H1 (cell line): Measurements from ENCODE around the gene IL3. TPM values are rescaled to one million over a fixed set of nuclear protein-coding genes. Genes with fewer than 3 reads are reported as not detected.

Experiments used
- BCL11A ChIP-seq, 2 experiments: IDR thresholded peaks; one replicate each; pipeline ENCODE4 v1.6.1; 2011; ENCODE audit warnings: low read depth in 2 of 2, low read length in 2 of 2, mild to moderate bottlenecking in 2 of 2
- CREB1 ChIP-seq: IDR thresholded peaks from 2 replicates; pipeline ENCODE4 v1.6.1; 2012; ENCODE audit warnings: inconsistent platforms
- GTF2F1 ChIP-seq: IDR thresholded peaks from 2 replicates; pipeline ENCODE4 v1.6.1; 2012; ENCODE audit warnings: low read depth, low read length, improper control_type of control experiment, borderline replicate concordance
- KDM1A ChIP-seq: fragments of 200-600, 300-600 bp; sonication (generic); IDR thresholded peaks from 2 replicates; pipeline ENCODE4 v1.7.1; 2016; ENCODE audit warnings: mild to moderate bottlenecking, low read length, borderline replicate concordance
- NRF1 ChIP-seq: IDR thresholded peaks from 2 replicates; pipeline ENCODE4 v1.6.1; 2011; ENCODE audit warnings: mild to moderate bottlenecking, low read depth, low read length, improper control_type of control experiment
- RBBP5 ChIP-seq: IDR thresholded peaks from 2 replicates; pipeline ENCODE4 v1.7.1; 2012; ENCODE audit warnings: low read depth, mild to moderate bottlenecking, inconsistent platforms, low read length, moderate library complexity, borderline replicate concordance
- polyA plus RNA-seq, 7 experiments: library from polyadenylated mRNA; depleted of rRNA in 3 of 7; stranded (reverse) in 5 of 7; unstranded in 2 of 7; fragments of >200 nt in 5 of 7; fragments of 200-250 nt in 2 of 7; gene quantifications; 1 replicate in 5 of 7; 2 replicates in 1 of 7; 4 replicates in 1 of 7; pipeline versions ENCODE4 v1.2.1 to v1.2.3, GENCODE V29; 2011 to 2013; ENCODE audit warnings: missing spikeins in 2 of 7, mixed read lengths in 2 of 7
- total RNA-seq: library from RNA; stranded (reverse); fragmentation: NEBNext Ultra II Directional; extraction: Animal tissue kit (Norgen Biotek cat#: 25700); gene quantifications from 2 replicates; pipeline ENCODE4 v1.2.1, GENCODE V29; 2021
- TF ChIP-seq, protein P1 (sequence below): fragments of 300-600 bp; sonication (generic); IDR thresholded peaks from 2 replicates; pipeline ENCODE4 v1.7.1; 2012; ENCODE audit warnings: low read length, moderate library complexity, mild to moderate bottlenecking, inconsistent platforms; ENCODE audit not compliant: insufficient replicate concordance
- TF ChIP-seq, protein P2 (sequence below): IDR thresholded peaks from 2 replicates; pipeline ENCODE4 v1.6.1; 2012; ENCODE audit warnings: inconsistent platforms

The IL3 gene
- total and polyA plus RNA-seq, 2 of the 8 experiments (the other 6 are each of a cell fraction or from before 2014, with no cell fraction given): not detected

DNA sequence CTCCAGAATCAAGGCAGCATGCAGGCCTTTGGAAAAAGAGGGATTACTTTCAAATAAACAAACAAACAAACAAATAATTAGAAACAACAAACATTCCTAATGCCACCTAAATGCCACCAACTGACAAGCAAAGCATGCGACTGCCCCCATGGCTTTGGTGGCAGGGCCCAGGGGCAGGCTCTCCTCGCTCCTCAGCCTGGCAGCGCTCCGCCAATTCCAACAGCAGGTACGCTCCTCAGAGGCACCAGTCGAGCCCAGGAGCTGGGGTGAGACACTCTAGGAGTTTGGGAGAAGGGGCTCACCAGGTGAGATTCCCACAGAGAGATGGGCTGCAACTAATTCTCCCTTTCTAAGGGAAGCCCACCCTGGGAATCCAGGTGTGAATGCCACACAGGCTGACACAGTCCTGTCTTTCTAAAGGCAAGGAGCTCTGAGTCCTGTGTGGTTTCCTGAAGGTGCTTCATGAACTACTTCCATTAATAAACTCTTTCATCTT lies 41.0 kb downstream of the IL3 start (continued):
- TF ChIP-seq, protein P1, sequence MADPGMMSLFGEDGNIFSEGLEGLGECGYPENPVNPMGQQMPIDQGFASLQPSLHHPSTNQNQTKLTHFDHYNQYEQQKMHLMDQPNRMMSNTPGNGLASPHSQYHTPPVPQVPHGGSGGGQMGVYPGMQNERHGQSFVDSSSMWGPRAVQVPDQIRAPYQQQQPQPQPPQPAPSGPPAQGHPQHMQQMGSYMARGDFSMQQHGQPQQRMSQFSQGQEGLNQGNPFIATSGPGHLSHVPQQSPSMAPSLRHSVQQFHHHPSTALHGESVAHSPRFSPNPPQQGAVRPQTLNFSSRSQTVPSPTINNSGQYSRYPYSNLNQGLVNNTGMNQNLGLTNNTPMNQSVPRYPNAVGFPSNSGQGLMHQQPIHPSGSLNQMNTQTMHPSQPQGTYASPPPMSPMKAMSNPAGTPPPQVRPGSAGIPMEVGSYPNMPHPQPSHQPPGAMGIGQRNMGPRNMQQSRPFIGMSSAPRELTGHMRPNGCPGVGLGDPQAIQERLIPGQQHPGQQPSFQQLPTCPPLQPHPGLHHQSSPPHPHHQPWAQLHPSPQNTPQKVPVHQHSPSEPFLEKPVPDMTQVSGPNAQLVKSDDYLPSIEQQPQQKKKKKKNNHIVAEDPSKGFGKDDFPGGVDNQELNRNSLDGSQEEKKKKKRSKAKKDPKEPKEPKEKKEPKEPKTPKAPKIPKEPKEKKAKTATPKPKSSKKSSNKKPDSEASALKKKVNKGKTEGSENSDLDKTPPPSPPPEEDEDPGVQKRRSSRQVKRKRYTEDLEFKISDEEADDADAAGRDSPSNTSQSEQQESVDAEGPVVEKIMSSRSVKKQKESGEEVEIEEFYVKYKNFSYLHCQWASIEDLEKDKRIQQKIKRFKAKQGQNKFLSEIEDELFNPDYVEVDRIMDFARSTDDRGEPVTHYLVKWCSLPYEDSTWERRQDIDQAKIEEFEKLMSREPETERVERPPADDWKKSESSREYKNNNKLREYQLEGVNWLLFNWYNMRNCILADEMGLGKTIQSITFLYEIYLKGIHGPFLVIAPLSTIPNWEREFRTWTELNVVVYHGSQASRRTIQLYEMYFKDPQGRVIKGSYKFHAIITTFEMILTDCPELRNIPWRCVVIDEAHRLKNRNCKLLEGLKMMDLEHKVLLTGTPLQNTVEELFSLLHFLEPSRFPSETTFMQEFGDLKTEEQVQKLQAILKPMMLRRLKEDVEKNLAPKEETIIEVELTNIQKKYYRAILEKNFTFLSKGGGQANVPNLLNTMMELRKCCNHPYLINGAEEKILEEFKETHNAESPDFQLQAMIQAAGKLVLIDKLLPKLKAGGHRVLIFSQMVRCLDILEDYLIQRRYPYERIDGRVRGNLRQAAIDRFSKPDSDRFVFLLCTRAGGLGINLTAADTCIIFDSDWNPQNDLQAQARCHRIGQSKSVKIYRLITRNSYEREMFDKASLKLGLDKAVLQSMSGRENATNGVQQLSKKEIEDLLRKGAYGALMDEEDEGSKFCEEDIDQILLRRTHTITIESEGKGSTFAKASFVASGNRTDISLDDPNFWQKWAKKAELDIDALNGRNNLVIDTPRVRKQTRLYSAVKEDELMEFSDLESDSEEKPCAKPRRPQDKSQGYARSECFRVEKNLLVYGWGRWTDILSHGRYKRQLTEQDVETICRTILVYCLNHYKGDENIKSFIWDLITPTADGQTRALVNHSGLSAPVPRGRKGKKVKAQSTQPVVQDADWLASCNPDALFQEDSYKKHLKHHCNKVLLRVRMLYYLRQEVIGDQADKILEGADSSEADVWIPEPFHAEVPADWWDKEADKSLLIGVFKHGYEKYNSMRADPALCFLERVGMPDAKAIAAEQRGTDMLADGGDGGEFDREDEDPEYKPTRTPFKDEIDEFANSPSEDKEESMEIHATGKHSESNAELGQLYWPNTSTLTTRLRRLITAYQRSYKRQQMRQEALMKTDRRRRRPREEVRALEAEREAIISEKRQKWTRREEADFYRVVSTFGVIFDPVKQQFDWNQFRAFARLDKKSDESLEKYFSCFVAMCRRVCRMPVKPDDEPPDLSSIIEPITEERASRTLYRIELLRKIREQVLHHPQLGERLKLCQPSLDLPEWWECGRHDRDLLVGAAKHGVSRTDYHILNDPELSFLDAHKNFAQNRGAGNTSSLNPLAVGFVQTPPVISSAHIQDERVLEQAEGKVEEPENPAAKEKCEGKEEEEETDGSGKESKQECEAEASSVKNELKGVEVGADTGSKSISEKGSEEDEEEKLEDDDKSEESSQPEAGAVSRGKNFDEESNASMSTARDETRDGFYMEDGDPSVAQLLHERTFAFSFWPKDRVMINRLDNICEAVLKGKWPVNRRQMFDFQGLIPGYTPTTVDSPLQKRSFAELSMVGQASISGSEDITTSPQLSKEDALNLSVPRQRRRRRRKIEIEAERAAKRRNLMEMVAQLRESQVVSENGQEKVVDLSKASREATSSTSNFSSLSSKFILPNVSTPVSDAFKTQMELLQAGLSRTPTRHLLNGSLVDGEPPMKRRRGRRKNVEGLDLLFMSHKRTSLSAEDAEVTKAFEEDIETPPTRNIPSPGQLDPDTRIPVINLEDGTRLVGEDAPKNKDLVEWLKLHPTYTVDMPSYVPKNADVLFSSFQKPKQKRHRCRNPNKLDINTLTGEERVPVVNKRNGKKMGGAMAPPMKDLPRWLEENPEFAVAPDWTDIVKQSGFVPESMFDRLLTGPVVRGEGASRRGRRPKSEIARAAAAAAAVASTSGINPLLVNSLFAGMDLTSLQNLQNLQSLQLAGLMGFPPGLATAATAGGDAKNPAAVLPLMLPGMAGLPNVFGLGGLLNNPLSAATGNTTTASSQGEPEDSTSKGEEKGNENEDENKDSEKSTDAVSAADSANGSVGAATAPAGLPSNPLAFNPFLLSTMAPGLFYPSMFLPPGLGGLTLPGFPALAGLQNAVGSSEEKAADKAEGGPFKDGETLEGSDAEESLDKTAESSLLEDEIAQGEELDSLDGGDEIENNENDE: no peak
- TF ChIP-seq NRF1 (no peak), BCL11A (IDR thresholded peaks at IDR 0.05; ENCODE audit: low read depth in 2 of 2, low read length in 2 of 2) (no peak), CREB1 (no peak), GTF2F1 (no peak), KDM1A (no peak), RBBP5 (no peak)
- TF ChIP-seq, protein P2, sequence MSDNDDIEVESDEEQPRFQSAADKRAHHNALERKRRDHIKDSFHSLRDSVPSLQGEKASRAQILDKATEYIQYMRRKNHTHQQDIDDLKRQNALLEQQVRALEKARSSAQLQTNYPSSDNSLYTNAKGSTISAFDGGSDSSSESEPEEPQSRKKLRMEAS: no peak
